HCT116 (cell line): Measurements from ENCODE around the gene SPON1. TPM values are rescaled to one million over a fixed set of nuclear protein-coding genes. Genes with fewer than 3 reads are reported as not detected.

ENCODE experiments used
- ATAC-seq: fragments of 200-7000 bp; cut with Tn5 transposase; 2 replicates; pipeline ENCODE4 v1.9.1; 2020; ENCODE audit warnings: mild to moderate bottlenecking, moderate library complexity
- BruUV-seq: library from RNA; stranded (reverse); fragments of 400-500 nt; replicated peaks from 2 replicates; lab custom pipeline; 2021; lab: Mats Ljungman, UMichigan
- CTCF ChIA-PET: fragments of 300-600 bp; sonication (Branson Sonifier 250); formaldehyde crosslinking; loops from one replicate; lab custom pipeline; 2021; ENCODE audit warnings: antibody characterized with exemption; lab: Charles Lee
- POLR2A ChIA-PET: fragments of 300-600, 350-600 bp; sonication (Branson Sonifier 250); formaldehyde crosslinking; loops from one replicate; lab custom pipeline; 2021; ENCODE audit warnings: antibody characterized with exemption; lab: Charles Lee
- RAD21 ChIA-PET, 2 experiments: fragments of 300-600 bp; sonication (Branson Sonifier 250); formaldehyde crosslinking; loops; one replicate each; lab custom pipeline; 2023; ENCODE audit warnings: low total read pairs in 2 of 2; ENCODE audit not compliant: uncharacterized antibody in 2 of 2, unreplicated experiment in 2 of 2, low non-redundant PET in 1 of 2; lab: Charles Lee
- DNase-seq: peaks from one replicate; pipeline ENCODE4 v3.0.0-alpha.2; 2010; ENCODE audit warnings: low read depth, low spot score
- H2AFZ ChIP-seq: fragments of 200-600 bp; shearing (Covaris generic), sonication (generic); 2 replicates; pipeline ENCODE4 v1.6.1; 2017; ENCODE audit warnings: low read depth, mixed run types, mixed read lengths, antibody characterized with exemption, low read length; ENCODE audit not compliant: poor library complexity, severe bottlenecking
- H3K27ac ChIP-seq: 2 replicates; pipeline ENCODE4 v1.5.1; 2012; ENCODE audit warnings: low read depth, low read length
- H3K27me3 ChIP-seq: fragments of 200-600 bp; sonication (generic); 2 replicates; pipeline ENCODE4 v1.6.1; 2016; ENCODE audit warnings: mixed run types, low read length, mixed read lengths; ENCODE audit not compliant: insufficient read depth
- H3K36me3 ChIP-seq, 2 experiments: fragments of 200-500 bp in 1 of 2; fragments of 200-600 bp in 1 of 2; sonication (Bioruptor generic) in 1 of 2; sonication (generic) in 1 of 2; 2 replicates each; pipeline versions ENCODE4 v1.5.1 to v1.6.1; 2014 to 2016; ENCODE audit warnings: low read length in 2 of 2, inconsistent platforms in 1 of 2, mixed read lengths in 1 of 2, mixed run types in 1 of 2; ENCODE audit not compliant: insufficient read depth in 2 of 2, control insufficient read depth in 1 of 2
- H3K4me1 ChIP-seq, 2 experiments: fragments of 200-600 bp in 1 of 2; sonication (generic) in 1 of 2; 2 replicates each; pipeline versions ENCODE4 v1.5.1 to v1.6.1; 2012 to 2017; ENCODE audit warnings: low read length in 2 of 2, inconsistent platforms in 1 of 2, mild to moderate bottlenecking in 1 of 2, mixed read lengths in 1 of 2, mixed run types in 1 of 2, moderate library complexity in 1 of 2; ENCODE audit not compliant: insufficient read depth in 2 of 2, control insufficient read depth in 1 of 2
- H3K4me2 ChIP-seq: fragments of 200-600 bp; sonication (generic); 2 replicates; pipeline ENCODE4 v1.6.1; 2017; ENCODE audit warnings: mixed run types, low read length, mixed read lengths
- H3K4me3 ChIP-seq, 2 experiments: fragments of 200-600 bp in 1 of 2; sonication (generic) in 1 of 2; replicated peaks in 1 of 2; 2 replicates each; pipeline ENCODE4 v1.5.1; 2011 to 2016; ENCODE audit warnings: low read length in 2 of 2, control low read depth in 1 of 2, low read depth in 1 of 2, mild to moderate bottlenecking in 1 of 2, mixed read lengths in 1 of 2, mixed run types in 1 of 2
- H3K79me2 ChIP-seq: fragments of 200-600 bp; sonication (generic); 2 replicates; pipeline ENCODE4 v1.6.1; 2017; ENCODE audit warnings: mild to moderate bottlenecking, mixed run types, low read length, moderate library complexity, mixed read lengths; ENCODE audit not compliant: insufficient read depth
- H3K9ac ChIP-seq: fragments of 200-600 bp; sonication (generic); 2 replicates; pipeline ENCODE4 v1.6.1; 2016; ENCODE audit warnings: low read length, mixed read lengths
- H3K9me2 ChIP-seq: fragments of 200-600 bp; sonication (generic), shearing (Covaris generic); 2 replicates; pipeline ENCODE4 v1.6.1; 2017; ENCODE audit warnings: mixed run types, mild to moderate bottlenecking, moderate library complexity; ENCODE audit not compliant: insufficient read depth
- H3K9me3 ChIP-seq, 2 experiments: fragments of 200-500 bp in 1 of 2; fragments of 200-600 bp in 1 of 2; sonication (Bioruptor generic) in 1 of 2; sonication (generic) in 1 of 2; 2 replicates each; pipeline ENCODE4 v1.6.1; 2014 to 2017; ENCODE audit warnings: low read length in 2 of 2, mixed read lengths in 2 of 2, inconsistent platforms in 1 of 2, low read depth in 1 of 2, mild to moderate bottlenecking in 1 of 2, mixed run types in 1 of 2, moderate library complexity in 1 of 2; ENCODE audit not compliant: control insufficient read depth in 1 of 2, insufficient read depth in 1 of 2
- H4K20me1 ChIP-seq: fragments of 200-600 bp; sonication (generic), shearing (Covaris generic); 2 replicates; pipeline ENCODE4 v1.6.1; 2017; ENCODE audit warnings: mixed run types, mild to moderate bottlenecking, moderate library complexity; ENCODE audit not compliant: insufficient read depth
- CEBPB ChIP-seq: IDR thresholded peaks from 2 replicates; pipeline ENCODE4 v1.6.1; 2012; ENCODE audit warnings: low read depth
- EZH2 ChIP-seq: fragments of 200-600 bp; sonication (generic); IDR thresholded peaks from 2 replicates; pipeline ENCODE4 v1.6.1; 2017; ENCODE audit warnings: antibody characterized with exemption, mixed run types
- EZH2phosphoT487 ChIP-seq: fragments of 200-600 bp; IDR thresholded peaks from 2 replicates; pipeline ENCODE4 v1.6.1; 2018; ENCODE audit warnings: antibody characterized with exemption, borderline replicate concordance
- JUND ChIP-seq: IDR thresholded peaks from 2 replicates; pipeline ENCODE4 v1.6.1; 2012
- RAD21 ChIP-seq: IDR thresholded peaks from 2 replicates; pipeline ENCODE4 v1.6.1; 2012; ENCODE audit warnings: low read depth, mild to moderate bottlenecking
- SP1 ChIP-seq: IDR thresholded peaks from 2 replicates; pipeline ENCODE4 v1.6.1; 2012; ENCODE audit warnings: low read depth
- SRF ChIP-seq: IDR thresholded peaks from 2 replicates; pipeline ENCODE4 v1.6.1; 2012; ENCODE audit warnings: low read depth
- YY1 ChIP-seq: IDR thresholded peaks from 2 replicates; pipeline ENCODE4 v1.6.1; 2011; ENCODE audit warnings: low read length, low read depth, moderate library complexity, mild to moderate bottlenecking; ENCODE audit not compliant: insufficient replicate concordance; ENCODE audit errors: extremely low read depth
- ZFX ChIP-seq: fragments of 450-650 bp; IDR thresholded peaks from 2 replicates; pipeline ENCODE4 v1.6.1; 2017
- intact Hi-C: fragments of 100-400 bp; cut with micrococcal nuclease; formaldehyde crosslinking; loops from 2 replicates; pipeline ENCODE4 v1.10.0; 2022
- total RNA-seq: library from RNA; stranded (reverse); gene quantifications from one replicate; pipeline ENCODE4 v1.2.1, GENCODE V29; 2021; ENCODE audit not compliant: unreplicated experiment
- TF ChIP-seq, protein P1 (sequence below), 3 experiments: fragments of 200-600 bp in 1 of 3; sonication (generic) in 1 of 3; IDR thresholded peaks in 2 of 3; conservative IDR thresholded peaks in 1 of 3; 2 replicates each; pipeline ENCODE4 v1.5.1; 2012 to 2017; ENCODE audit warnings: low read depth in 2 of 3, low read length in 2 of 3, antibody characterized with exemption in 1 of 3, borderline replicate concordance in 1 of 3, control low read depth in 1 of 3, mild to moderate bottlenecking in 1 of 3, mixed read lengths in 1 of 3, mixed run types in 1 of 3, moderate library complexity in 1 of 3; ENCODE audit not compliant: insufficient read depth in 1 of 3
- TF ChIP-seq, protein P2 (sequence below): IDR thresholded peaks from 2 replicates; pipeline ENCODE4 v1.6.1; 2012; ENCODE audit warnings: low read depth
- TF ChIP-seq, protein P3 (sequence below): IDR thresholded peaks from 2 replicates; pipeline ENCODE4 v1.6.1; 2012

SPON1 gene
- total RNA-seq, 1 experiment from 2014 or later = 0.17 TPM

DNA sequence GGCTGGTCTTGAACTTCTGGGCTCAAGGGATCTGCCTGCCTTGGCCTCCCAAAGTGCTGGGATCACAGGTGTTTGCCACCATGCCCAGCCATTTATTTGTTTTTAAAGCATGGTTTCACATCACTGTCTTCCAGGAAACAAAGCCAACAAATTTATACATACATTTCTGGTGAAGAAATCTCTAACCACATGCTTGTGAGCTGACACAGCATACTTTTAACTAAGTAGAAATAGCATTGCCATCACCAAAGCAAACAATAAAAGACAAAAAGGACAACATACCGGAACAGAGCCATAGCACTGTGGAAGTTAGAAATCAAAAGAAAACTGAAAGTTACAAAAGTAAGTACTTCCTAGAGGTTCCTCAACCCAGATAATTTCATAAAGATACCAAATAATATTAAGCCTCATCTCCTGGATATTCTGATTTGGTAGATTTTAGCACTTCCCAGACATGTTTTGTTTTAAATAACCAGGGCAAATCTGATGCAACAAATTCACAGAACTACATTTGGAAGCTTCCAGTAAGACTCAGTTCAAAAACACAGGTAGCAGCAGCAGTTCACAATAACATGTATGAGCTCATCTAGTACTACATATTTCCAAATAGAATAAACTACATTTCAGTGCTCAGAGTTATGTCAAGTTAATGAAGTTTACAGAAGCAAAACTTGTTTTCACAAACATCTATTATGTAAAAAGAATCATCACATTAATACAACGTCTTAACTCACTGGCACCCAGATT is 325.8 kb downstream of the SPON1 start:
- no peak overlapping the region for H3K27ac ChIP-seq
- ChIA-PET CTCF (no interaction called here), POLR2A (no interaction called here), RAD21 (no interaction called here)
- H3K27me3 ChIP-seq = no peaks in the 10 kb centered on the region
- H3K4me2 ChIP-seq = no peak overlapping the region
- peaks cover 4% of the 10 kb centered on the region; the same call in 1 of the 2 replicates for H4K20me1 ChIP-seq
- H2AFZ ChIP-seq = no peak overlapping the region
- no peaks in the 10 kb centered on the region for H3K9me2 ChIP-seq
- ATAC-seq (no peak), DNase-seq (no peak)
- no peaks in the 10 kb centered on the region for H3K79me2 ChIP-seq
- no TSS peak for BruUV-seq
- intact Hi-C loops = no loop called here
- H3K36me3 ChIP-seq = 0 out of 4 replicates have a peak, but pooled peaks cover 0 to 4% of the 10 kb centered on the region in 2 experiments
- H3K9me3 ChIP-seq = no peaks in the 10 kb centered on the region
- no peaks in the 10 kb centered on the region for H3K4me1 ChIP-seq
- H3K9ac ChIP-seq = no peak overlapping the region
- H3K4me3 ChIP-seq = no peak overlapping the region
- no peak for TF ChIP-seq EZH2phosphoT487
- no peak for TF ChIP-seq SRF
- no peak for TF ChIP-seq SP1

DNA sequence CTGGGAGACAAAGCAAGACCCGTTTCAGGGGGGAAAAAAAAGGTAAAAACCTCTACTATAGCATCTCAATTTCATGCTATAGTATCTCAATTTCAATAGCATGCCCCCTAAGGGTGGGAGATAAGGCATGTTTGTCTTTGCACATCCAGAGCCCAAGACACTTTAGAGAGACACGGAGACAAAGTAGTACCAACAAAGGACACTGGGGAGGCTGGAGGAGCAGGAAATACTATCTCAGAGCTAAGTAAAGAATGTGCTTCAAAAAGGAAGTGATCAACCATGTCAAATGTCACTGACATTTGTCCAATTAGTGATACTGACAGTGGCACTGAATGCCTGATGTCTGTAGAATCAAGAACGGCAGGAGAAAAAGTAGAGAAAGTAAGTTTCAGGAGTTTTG is 327.9 kb downstream of the SPON1 start:
- ATAC-seq = peak; percentile 42; the same call in 1 of the 2 replicates
- no TSS peak for BruUV-seq
- Histone ChIP-seq H3K4me3 (no peak overlapping the region), H3K4me1 (no peaks in the 10 kb centered on the region), H3K79me2 (peaks cover 6% of the 10 kb centered on the region; the same call in 1 of the 2 replicates), H3K9ac (no peak overlapping the region), H2AFZ (no peak overlapping the region), H4K20me1 (no peaks in the 10 kb centered on the region), H3K27me3 (no peaks in the 10 kb centered on the region), H3K27ac (no peak overlapping the region), H3K36me3 (0 out of 4 replicates have a peak, but pooled peaks cover 0 to 4% of the 10 kb centered on the region in 2 experiments), H3K4me2 (no peak overlapping the region), H3K9me2 (no peaks in the 10 kb centered on the region), H3K9me3 (no peaks in the 10 kb centered on the region)
- CTCF ChIA-PET = no interaction called here
- DNase-seq = no peak
- intact Hi-C loops = no loop called here
- POLR2A ChIA-PET = no interaction called here
- RAD21 ChIA-PET = no interaction called here
- TF ChIP-seq EZH2 (no peak), EZH2phosphoT487 (no peak), YY1 (no peak), JUND (no peak), SP1 (no peak), CEBPB (no peak), RAD21 (no peak), ZFX (no peak)
- TF ChIP-seq, protein P1, sequence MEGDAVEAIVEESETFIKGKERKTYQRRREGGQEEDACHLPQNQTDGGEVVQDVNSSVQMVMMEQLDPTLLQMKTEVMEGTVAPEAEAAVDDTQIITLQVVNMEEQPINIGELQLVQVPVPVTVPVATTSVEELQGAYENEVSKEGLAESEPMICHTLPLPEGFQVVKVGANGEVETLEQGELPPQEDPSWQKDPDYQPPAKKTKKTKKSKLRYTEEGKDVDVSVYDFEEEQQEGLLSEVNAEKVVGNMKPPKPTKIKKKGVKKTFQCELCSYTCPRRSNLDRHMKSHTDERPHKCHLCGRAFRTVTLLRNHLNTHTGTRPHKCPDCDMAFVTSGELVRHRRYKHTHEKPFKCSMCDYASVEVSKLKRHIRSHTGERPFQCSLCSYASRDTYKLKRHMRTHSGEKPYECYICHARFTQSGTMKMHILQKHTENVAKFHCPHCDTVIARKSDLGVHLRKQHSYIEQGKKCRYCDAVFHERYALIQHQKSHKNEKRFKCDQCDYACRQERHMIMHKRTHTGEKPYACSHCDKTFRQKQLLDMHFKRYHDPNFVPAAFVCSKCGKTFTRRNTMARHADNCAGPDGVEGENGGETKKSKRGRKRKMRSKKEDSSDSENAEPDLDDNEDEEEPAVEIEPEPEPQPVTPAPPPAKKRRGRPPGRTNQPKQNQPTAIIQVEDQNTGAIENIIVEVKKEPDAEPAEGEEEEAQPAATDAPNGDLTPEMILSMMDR (IDR thresholded peaks at IDR 0.05 in 2 of 3, conservative IDR thresholded peaks at IDR 0.05 in 1 of 3; ENCODE audit: borderline replicate concordance in 1 of 3, insufficient read depth in 1 of 3, low read depth in 2 of 3, low read length in 2 of 3) = no peak
- TF ChIP-seq, protein P2, sequence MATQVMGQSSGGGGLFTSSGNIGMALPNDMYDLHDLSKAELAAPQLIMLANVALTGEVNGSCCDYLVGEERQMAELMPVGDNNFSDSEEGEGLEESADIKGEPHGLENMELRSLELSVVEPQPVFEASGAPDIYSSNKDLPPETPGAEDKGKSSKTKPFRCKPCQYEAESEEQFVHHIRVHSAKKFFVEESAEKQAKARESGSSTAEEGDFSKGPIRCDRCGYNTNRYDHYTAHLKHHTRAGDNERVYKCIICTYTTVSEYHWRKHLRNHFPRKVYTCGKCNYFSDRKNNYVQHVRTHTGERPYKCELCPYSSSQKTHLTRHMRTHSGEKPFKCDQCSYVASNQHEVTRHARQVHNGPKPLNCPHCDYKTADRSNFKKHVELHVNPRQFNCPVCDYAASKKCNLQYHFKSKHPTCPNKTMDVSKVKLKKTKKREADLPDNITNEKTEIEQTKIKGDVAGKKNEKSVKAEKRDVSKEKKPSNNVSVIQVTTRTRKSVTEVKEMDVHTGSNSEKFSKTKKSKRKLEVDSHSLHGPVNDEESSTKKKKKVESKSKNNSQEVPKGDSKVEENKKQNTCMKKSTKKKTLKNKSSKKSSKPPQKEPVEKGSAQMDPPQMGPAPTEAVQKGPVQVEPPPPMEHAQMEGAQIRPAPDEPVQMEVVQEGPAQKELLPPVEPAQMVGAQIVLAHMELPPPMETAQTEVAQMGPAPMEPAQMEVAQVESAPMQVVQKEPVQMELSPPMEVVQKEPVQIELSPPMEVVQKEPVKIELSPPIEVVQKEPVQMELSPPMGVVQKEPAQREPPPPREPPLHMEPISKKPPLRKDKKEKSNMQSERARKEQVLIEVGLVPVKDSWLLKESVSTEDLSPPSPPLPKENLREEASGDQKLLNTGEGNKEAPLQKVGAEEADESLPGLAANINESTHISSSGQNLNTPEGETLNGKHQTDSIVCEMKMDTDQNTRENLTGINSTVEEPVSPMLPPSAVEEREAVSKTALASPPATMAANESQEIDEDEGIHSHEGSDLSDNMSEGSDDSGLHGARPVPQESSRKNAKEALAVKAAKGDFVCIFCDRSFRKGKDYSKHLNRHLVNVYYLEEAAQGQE = no peak
- TF ChIP-seq, protein P3, sequence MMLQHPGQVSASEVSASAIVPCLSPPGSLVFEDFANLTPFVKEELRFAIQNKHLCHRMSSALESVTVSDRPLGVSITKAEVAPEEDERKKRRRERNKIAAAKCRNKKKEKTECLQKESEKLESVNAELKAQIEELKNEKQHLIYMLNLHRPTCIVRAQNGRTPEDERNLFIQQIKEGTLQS = no peak
